Activated naive CD4-positive, alpha-beta T cell treated with anti-CD3 and anti-CD28 coated beads, Interleukin-2, amount 50 U/mL, for 24 hours (primary cell): ENCODE measurements around the gene LRRC4C.
"Not testable (repeated sequence)": the region's sequence is repeated elsewhere in the genome, so short reads cannot be mapped to it uniquely, and the experiment has no call there.

ENCODE experiments used
- H3K27ac Mint-ChIP-seq: one replicate; pipeline ENCODE4 v1.8.0; 2021; ENCODE audit warnings: mild to moderate bottlenecking, mixed read lengths
- H3K27me3 Mint-ChIP-seq: one replicate; pipeline ENCODE4 v1.8.0; 2021; ENCODE audit warnings: mixed read lengths
- H3K36me3 Mint-ChIP-seq: one replicate; pipeline ENCODE4 v1.8.0; 2021; ENCODE audit warnings: mixed read lengths
- H3K4me1 Mint-ChIP-seq: one replicate; pipeline ENCODE4 v1.8.0; 2021; ENCODE audit warnings: mixed read lengths
- H3K4me3 Mint-ChIP-seq: one replicate; pipeline ENCODE4 v1.8.0; 2021; ENCODE audit warnings: mild to moderate bottlenecking, mixed read lengths
- H3K9me3 Mint-ChIP-seq: one replicate; pipeline ENCODE4 v1.8.0; 2021; ENCODE audit warnings: mixed read lengths

The LRRC4C gene

GRCh38 chr11:41019666-41020065 is 439.8 kb downstream of the LRRC4C start:
- H3K4me1 Mint-ChIP-seq, H3K27me3 Mint-ChIP-seq, H3K4me3 Mint-ChIP-seq, H3K36me3 Mint-ChIP-seq, H3K27ac Mint-ChIP-seq: not testable (repeated sequence)
- H3K9me3 Mint-ChIP-seq = peaks cover 14% of the 10 kb centered on the region

DNA sequence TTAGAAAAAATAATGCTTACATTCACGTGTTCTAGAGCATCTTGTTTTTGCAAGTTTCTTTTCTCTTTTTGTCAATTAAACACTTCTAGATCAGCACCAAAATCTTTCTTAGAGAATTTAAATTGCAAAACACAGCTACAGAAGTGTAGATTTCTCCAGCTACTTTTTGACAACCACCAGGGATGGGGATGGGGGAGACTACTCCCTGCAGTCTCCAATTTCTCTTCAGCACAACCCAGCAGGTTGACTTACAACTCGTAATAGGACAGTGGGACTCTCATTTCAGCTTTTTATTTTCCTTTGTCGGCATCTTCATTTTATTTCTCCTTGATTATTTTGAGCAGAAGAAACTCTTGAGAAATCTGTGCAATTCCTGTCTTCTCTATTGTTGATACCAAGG is 441.2 kb downstream of the LRRC4C start:
- Mint-ChIP-seq H3K36me3 (no peaks in the 10 kb centered on the region), H3K27ac (no peak overlapping the region), H3K27me3 (no peaks in the 10 kb centered on the region), H3K4me1 (no peaks in the 10 kb centered on the region), H3K4me3 (no peak overlapping the region), H3K9me3 (peaks cover 14% of the 10 kb centered on the region)

DNA sequence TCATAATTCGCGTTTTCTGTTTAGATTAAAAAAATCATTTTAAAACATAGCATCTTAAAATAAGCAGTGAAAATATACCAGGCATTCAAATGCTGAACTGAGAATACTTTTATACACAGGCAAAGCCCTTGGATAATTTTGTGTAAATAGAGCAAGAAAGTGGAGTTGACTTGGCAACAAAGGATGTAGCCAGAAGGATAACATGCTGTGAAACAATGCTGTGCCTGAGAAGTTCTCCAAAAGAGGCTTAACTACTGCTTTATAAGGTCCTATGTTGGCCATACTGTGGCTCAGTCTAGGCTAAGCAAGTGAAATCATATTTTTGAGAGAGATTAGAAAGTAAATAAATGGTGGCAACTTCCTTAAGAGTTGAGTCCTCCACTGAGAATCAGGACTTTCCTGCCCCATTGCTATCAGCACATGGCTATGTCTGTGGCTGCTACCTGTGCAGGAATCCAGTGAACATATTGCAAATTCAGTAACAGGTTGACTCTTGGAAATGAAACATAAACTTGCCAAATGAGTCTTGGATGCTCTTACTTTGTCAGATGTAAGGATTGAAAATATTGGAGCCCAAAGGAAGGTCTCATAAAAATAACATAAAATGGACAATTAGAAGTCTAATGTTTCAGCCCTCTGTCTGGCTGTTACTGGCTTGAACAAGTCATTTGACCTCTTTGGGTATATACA is 448.9 kb downstream of the LRRC4C start:
- Mint-ChIP-seq H3K27ac (no peak overlapping the region), H3K4me1 (no peaks in the 10 kb centered on the region), H3K36me3 (no peaks in the 10 kb centered on the region), H3K4me3 (no peak overlapping the region), H3K9me3 (peaks cover 19% of the 10 kb centered on the region), H3K27me3 (no peaks in the 10 kb centered on the region)

DNA sequence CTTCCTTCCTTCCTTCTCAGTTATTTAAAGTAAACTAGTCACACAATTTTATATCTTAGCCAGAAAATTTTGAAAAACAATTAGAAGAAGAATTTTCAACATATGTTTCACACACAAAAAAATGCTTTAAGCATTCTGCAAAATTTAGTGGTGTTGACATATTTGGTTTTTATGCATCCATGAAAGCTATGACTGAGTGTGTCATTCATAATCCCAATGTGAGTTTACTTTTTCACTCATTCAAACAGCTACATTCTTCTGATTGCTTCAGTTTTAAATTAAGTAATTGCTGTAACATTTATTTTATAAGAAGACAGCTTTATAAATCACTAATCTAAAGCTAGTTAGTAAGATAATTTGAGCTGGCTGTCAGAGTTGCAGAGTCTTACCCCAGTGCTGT is 453.5 kb downstream of the LRRC4C start:
- H3K9me3 Mint-ChIP-seq = peaks cover 23% of the 10 kb centered on the region

GRCh38 chr11:41003339-41004282 is 455.8 kb downstream of the LRRC4C start:
- Mint-ChIP-seq H3K4me3 (no peak overlapping the region), H3K36me3 (no peaks in the 10 kb centered on the region), H3K27ac (no peak overlapping the region), H3K27me3 (no peaks in the 10 kb centered on the region), H3K4me1 (no peaks in the 10 kb centered on the region), H3K9me3 (peaks cover 23% of the 10 kb centered on the region)

More for the DNA sequence above, 453.5 kb downstream of the LRRC4C start:
- no peaks in the 10 kb centered on the region for H3K4me1 Mint-ChIP-seq
- H3K4me3 Mint-ChIP-seq = no peak overlapping the region
- H3K27ac Mint-ChIP-seq = no peak overlapping the region
- H3K27me3 Mint-ChIP-seq = no peaks in the 10 kb centered on the region
- no peaks in the 10 kb centered on the region for H3K36me3 Mint-ChIP-seq

DNA sequence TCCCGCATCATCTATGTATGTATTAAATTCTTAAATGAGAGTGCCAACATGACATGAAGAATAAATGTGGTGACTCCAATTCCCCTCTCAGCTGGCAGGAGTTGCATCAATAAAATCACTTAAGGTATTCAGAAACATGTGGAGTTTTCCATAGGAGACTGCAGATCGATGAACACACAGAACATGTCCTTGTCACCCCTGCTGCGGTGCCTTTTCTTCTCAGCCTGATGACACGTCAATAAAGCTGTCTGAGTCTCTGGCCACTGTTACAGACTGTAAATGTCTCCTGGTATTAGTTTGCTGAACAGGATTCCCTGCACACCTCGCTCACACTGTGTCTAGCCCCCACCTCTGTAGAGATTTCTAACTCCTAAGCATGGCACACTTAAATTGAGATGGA is 460.5 kb downstream of the LRRC4C start:
- H3K9me3 Mint-ChIP-seq = peaks cover 35% of the 10 kb centered on the region
- no peaks in the 10 kb centered on the region for H3K4me1 Mint-ChIP-seq
- H3K36me3 Mint-ChIP-seq = no peaks in the 10 kb centered on the region
- H3K4me3 Mint-ChIP-seq = no peak overlapping the region
- H3K27ac Mint-ChIP-seq = no peak overlapping the region
- H3K27me3 Mint-ChIP-seq = no peaks in the 10 kb centered on the region

GRCh38 chr11:40987776-40988435 is 471.5 kb downstream of the LRRC4C start:
- Mint-ChIP-seq H3K9me3 (peaks cover 10% of the 10 kb centered on the region), H3K27ac (no peak overlapping the region), H3K4me3 (no peak overlapping the region), H3K36me3 (no peaks in the 10 kb centered on the region), H3K4me1 (no peaks in the 10 kb centered on the region), H3K27me3 (no peaks in the 10 kb centered on the region)

GRCh38 chr11:40986320-40986719 is 473.1 kb downstream of the LRRC4C start:
- Mint-ChIP-seq H3K27me3 (no peaks in the 10 kb centered on the region), H3K4me1 (no peaks in the 10 kb centered on the region), H3K4me3 (no peak overlapping the region), H3K9me3 (peaks cover 10% of the 10 kb centered on the region), H3K27ac (no peak overlapping the region), H3K36me3 (no peaks in the 10 kb centered on the region)

DNA sequence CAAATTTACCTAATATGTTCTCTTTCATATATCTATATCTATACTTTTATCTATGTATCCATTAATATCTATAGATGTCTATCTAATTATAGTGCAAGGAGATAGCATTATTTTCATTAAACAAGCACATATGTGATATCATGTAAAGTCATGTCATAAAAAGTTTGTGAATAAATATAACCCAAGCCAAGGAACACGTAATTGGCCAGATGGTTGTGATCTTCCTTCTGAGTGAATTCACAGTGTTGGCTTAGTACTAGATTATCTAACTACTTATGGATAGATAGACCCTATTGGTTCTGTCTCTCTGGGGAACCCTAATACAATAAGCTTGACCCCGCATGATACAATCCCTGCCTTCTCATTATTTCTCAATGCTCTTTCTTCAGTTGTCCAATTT is 484.4 kb downstream of the LRRC4C start:
- Mint-ChIP-seq H3K9me3 (peaks cover 13% of the 10 kb centered on the region), H3K27ac (no peak overlapping the region), H3K36me3 (no peaks in the 10 kb centered on the region), H3K27me3 (no peaks in the 10 kb centered on the region), H3K4me1 (no peaks in the 10 kb centered on the region), H3K4me3 (no peak overlapping the region)

DNA sequence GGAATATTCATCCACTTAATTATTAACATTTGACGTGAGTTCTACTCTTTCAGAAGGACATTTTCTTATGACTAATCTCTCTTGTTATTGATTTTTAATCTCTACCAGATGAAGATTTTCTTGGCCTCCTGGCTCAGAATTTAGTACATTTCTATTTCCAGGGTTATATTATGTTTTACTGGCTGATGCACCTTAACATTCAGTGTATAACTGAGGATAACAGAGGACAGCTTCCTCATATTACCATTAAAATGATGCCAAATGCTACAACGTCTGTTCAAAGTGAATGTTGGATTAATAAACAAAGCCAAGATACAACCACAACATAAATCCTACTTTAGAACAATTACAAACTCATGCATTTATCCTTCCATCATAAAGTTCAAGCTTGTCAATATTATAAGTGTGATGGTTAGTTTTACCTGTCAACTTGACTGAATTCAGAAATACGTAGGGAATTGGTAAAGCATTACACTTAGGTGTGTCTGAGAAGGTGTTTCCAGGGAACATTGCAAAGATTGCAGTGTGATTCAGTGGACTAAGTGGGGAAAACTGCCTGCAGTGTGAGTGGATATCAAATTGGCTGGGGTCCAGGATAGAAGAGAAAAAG is 485.2 kb downstream of the LRRC4C start:
- Mint-ChIP-seq H3K27me3 (no peaks in the 10 kb centered on the region), H3K4me3 (no peak overlapping the region), H3K27ac (no peak overlapping the region), H3K36me3 (no peaks in the 10 kb centered on the region), H3K4me1 (no peaks in the 10 kb centered on the region), H3K9me3 (peaks cover 13% of the 10 kb centered on the region)

- no peaks in the 10 kb centered on the region for H3K36me3 Mint-ChIP-seq
These were observed 500.7 kb downstream of the LRRC4C start for GRCh38 chr11:40958707-40959106.

DNA sequence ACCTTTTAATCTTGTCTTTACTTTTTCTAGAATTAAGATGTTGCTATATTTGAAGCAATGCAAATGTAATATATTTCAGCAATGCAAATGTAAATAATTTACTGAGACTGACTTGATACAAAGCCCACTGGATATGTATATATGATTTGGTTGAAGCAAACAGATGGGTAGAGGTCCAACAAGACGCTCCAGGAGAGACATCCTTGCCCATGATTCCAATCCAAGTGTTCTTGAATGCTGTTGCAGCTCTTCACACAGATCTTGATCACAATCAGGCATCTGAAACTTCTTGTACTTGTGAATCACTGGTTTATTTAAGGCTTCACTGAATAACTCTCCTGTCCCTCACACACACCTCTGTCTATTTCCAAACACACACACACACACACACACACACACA is 507.0 kb downstream of the LRRC4C start:
- Mint-ChIP-seq H3K4me3 (no peak overlapping the region), H3K27me3 (no peaks in the 10 kb centered on the region), H3K9me3 (peaks cover 17% of the 10 kb centered on the region), H3K4me1 (no peaks in the 10 kb centered on the region), H3K36me3 (no peaks in the 10 kb centered on the region), H3K27ac (no peak overlapping the region)

More at GRCh38 chr11:40958707-40959106, 500.7 kb downstream of the LRRC4C start:
- Mint-ChIP-seq H3K9me3 (peaks cover 24% of the 10 kb centered on the region), H3K27me3 (no peaks in the 10 kb centered on the region), H3K4me3 (no peak overlapping the region), H3K27ac (no peak overlapping the region), H3K4me1 (no peaks in the 10 kb centered on the region)

DNA sequence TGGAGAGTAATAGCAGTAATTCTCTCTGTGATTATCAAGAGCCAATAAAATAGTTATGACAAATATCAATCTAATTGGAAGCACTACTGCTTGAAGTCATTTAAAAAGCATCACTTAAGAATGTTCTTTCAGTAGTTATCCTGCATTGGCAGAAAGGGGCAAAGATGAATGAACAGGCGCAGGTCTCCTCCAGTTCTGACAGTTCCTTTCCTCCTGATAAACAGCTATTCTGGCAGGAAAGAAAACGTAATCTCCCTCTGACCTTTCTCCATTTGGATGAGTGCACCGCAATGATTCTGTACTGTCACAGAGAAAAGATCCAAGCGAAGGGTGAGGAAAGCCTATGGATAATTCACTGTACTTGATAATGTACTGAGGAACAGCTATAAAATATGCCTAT is 521.5 kb downstream of the LRRC4C start:
- H3K4me3 Mint-ChIP-seq = no peak overlapping the region
- no peak overlapping the region for H3K27ac Mint-ChIP-seq
- peaks cover 10% of the 10 kb centered on the region for H3K9me3 Mint-ChIP-seq
- no peaks in the 10 kb centered on the region for H3K27me3 Mint-ChIP-seq
- no peaks in the 10 kb centered on the region for H3K4me1 Mint-ChIP-seq
- no peaks in the 10 kb centered on the region for H3K36me3 Mint-ChIP-seq

DNA sequence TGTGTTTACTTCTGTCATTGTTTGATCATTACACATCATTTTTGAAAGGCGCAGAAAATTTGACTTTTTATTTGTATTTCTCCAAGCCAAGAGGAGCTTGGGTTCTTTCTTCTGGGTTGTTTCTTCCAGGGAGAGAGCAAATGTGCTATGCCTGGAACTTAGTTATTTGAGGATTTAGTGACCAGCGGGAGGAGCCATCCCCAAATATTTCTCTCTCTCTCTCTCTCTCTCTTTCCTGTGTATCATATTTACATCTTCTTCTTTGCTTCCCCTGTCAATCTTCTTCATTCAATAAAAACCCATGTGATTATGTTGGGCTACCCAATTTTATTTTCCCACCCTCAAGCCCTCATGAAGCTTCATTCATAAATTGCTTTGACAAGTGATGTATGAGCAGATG is 534.5 kb downstream of the LRRC4C start:
- no peaks in the 10 kb centered on the region for H3K9me3 Mint-ChIP-seq
- H3K27ac Mint-ChIP-seq = no peak overlapping the region
- no peaks in the 10 kb centered on the region for H3K27me3 Mint-ChIP-seq
- H3K36me3 Mint-ChIP-seq = no peaks in the 10 kb centered on the region
- no peaks in the 10 kb centered on the region for H3K4me1 Mint-ChIP-seq
- no peak overlapping the region for H3K4me3 Mint-ChIP-seq

DNA sequence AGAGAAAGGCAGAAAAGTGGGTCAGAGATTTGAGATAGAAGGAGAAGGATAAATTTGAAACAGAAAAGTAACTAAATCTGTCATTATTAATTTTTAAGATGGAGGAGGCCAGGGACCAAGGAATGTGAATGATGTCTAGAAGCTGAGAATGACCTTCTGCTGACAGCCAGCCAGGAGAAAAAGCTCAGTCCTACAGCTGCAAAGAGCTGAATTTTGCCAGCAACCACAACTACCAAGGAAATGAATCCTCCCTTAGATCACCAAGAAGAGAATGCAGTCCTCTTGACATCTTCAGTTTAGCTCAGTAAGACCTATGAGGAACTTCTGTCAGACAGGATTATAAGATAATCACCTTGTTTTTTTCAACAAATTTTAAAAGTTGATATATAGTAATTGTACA is 538.2 kb downstream of the LRRC4C start:
- H3K27ac Mint-ChIP-seq = no peak overlapping the region
- no peaks in the 10 kb centered on the region for H3K4me1 Mint-ChIP-seq
- H3K27me3 Mint-ChIP-seq = no peaks in the 10 kb centered on the region
- H3K9me3 Mint-ChIP-seq = no peaks in the 10 kb centered on the region
- no peaks in the 10 kb centered on the region for H3K36me3 Mint-ChIP-seq
- no peak overlapping the region for H3K4me3 Mint-ChIP-seq
